HEK293T (cell line): ENCODE data around the gene FOXA3.

Source experiments
- ARNT ChIP-seq: fragments of 450-650 bp; IDR thresholded peaks from 2 replicates; pipeline ENCODE4 v1.6.1; 2017; ENCODE audit warnings: mild to moderate bottlenecking
- BHLHE40 ChIP-seq: fragments of 450-650 bp; IDR thresholded peaks from 2 replicates; pipeline ENCODE4 v1.6.1; 2016; ENCODE audit warnings: mild to moderate bottlenecking, moderate library complexity, borderline replicate concordance
- CTBP1 ChIP-seq: fragments of 450-650 bp; IDR thresholded peaks from 2 replicates; pipeline ENCODE4 v1.6.1; 2016; ENCODE audit warnings: borderline replicate concordance
- ELF4 ChIP-seq: fragments of 450-650 bp; IDR thresholded peaks from 2 replicates; pipeline ENCODE4 v1.6.1; 2017; ENCODE audit warnings: antibody characterized with exemption
- FOXA1 ChIP-seq: fragments of 450-650 bp; IDR thresholded peaks from 2 replicates; pipeline ENCODE4 v1.6.1; 2016; ENCODE audit warnings: mild to moderate bottlenecking
- FOXK2 ChIP-seq: fragments of 450-650 bp; IDR thresholded peaks from 2 replicates; pipeline ENCODE4 v1.6.1; 2016; ENCODE audit warnings: mild to moderate bottlenecking
- FOXM1 ChIP-seq: fragments of 450-650 bp; IDR thresholded peaks from 2 replicates; pipeline ENCODE4 v1.6.1; 2017; ENCODE audit warnings: mild to moderate bottlenecking, borderline replicate concordance
- HDGF ChIP-seq: fragments of 450-650 bp; IDR thresholded peaks from 2 replicates; pipeline ENCODE4 v1.6.1; 2017; ENCODE audit warnings: antibody characterized with exemption, borderline replicate concordance
- SP1 ChIP-seq: fragments of 450-650 bp; IDR thresholded peaks from 2 replicates; pipeline ENCODE4 v1.6.1; 2017

GRCh38 chr19:45913874-45914830 lies 50.0 kb downstream of the FOXA3 start, which contains the start of gene NANOS2:
- no peak for TF ChIP-seq FOXK2
- no peak for TF ChIP-seq FOXM1
- TF ChIP-seq SP1, result no peak
- no peak for TF ChIP-seq ELF4
- TF ChIP-seq BHLHE40, result no peak
- TF ChIP-seq CTBP1, result no peak
- no peak for TF ChIP-seq FOXA1
- no peak for TF ChIP-seq ARNT
- no peak for TF ChIP-seq HDGF
